Esophagus squamous epithelium (tissue), 4 donors: ENCODE results near the gene GBX1.

Experiments used
- POLR2A ChIP-seq, 4 donors: fragments of 450-650 bp; IDR thresholded peaks; one replicate each; pipeline ENCODE4 v1.6.1; 2017; ENCODE audit warnings: antibody characterized with exemption in 4 of 4, mild to moderate bottlenecking in 4 of 4, moderate library complexity in 3 of 4
- TF ChIP-seq, protein P1 (sequence below), 6 experiments: fragments of 450-650 bp in 4 of 6; fragments of 200-600 bp in 2 of 6; sonication (generic) in 2 of 6; IDR thresholded peaks; one replicate each; pipeline ENCODE4 v1.5.1; 2016 to 2019; ENCODE audit warnings: antibody characterized with exemption in 6 of 6, mild to moderate bottlenecking in 4 of 6, moderate library complexity in 4 of 6

DNA sequence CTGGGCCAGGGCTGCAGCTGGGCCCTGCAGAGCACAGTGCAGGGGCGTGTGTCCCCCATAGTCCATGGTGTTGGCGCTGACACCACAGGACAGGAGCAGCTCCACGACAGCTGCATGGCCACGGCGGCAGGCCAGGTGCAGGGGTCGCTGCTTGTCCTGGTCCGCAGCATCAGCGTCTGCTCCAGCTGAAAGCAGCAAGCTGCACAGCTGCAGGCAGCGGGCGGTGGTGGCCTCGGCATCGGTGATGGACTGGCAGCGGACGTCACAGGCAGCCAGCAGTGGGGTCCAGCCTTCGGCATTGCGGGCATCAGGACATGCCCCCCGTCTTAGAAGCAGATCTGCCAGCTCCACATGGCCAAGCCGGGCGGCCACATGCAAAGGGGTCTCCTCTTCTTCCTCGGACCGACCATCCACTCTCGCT, 13.5 kb upstream of the GBX1 start:
- TF ChIP-seq POLR2A (IDR thresholded peaks at IDR 0.05): no peak
- TF ChIP-seq, protein P1, sequence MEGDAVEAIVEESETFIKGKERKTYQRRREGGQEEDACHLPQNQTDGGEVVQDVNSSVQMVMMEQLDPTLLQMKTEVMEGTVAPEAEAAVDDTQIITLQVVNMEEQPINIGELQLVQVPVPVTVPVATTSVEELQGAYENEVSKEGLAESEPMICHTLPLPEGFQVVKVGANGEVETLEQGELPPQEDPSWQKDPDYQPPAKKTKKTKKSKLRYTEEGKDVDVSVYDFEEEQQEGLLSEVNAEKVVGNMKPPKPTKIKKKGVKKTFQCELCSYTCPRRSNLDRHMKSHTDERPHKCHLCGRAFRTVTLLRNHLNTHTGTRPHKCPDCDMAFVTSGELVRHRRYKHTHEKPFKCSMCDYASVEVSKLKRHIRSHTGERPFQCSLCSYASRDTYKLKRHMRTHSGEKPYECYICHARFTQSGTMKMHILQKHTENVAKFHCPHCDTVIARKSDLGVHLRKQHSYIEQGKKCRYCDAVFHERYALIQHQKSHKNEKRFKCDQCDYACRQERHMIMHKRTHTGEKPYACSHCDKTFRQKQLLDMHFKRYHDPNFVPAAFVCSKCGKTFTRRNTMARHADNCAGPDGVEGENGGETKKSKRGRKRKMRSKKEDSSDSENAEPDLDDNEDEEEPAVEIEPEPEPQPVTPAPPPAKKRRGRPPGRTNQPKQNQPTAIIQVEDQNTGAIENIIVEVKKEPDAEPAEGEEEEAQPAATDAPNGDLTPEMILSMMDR (IDR thresholded peaks at IDR 0.05): no peak
